Kidney glomerular epithelial cell (primary cell): Measurements from ENCODE around the gene LYZL6.

ENCODE experiments used
- DNase-seq: peaks from one replicate; lab custom pipeline; 2025; lab: John Stamatoyannopoulos, UW

Gene LYZL6, protein sequence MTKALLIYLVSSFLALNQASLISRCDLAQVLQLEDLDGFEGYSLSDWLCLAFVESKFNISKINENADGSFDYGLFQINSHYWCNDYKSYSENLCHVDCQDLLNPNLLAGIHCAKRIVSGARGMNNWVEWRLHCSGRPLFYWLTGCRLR

GRCh38 chr17:35943537-35943936 lies at the start of gene LYZL6:
LYZL6 (minus strand) TSS chr17:35943713; CDS start chr17:35939356, 4,357 bp downstream.
- no peak for DNase-seq

DNA sequence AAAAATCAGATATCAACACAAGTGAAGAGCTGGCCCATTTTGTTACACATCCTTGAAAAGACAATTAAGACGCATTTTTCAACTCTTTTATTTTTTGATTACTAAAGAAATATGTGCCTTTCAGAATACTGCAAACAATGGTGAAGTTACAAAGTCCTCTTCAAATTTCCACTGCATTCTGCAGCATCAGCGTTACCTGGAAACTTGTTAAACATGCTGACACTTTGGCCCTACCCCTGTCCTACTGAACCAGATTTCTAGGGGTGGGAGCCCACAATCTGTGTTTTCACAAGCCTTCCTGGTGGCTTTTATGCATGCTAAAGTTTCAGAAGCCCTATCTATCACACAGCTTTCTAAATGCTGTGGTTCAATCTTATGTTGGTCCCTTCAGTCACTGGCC lies 47.6 kb upstream of the LYZL6 start:
- no peak for DNase-seq

GRCh38 chr17:35988164-35988563 lies 44.7 kb upstream of the LYZL6 start:
- no peak for DNase-seq

DNA sequence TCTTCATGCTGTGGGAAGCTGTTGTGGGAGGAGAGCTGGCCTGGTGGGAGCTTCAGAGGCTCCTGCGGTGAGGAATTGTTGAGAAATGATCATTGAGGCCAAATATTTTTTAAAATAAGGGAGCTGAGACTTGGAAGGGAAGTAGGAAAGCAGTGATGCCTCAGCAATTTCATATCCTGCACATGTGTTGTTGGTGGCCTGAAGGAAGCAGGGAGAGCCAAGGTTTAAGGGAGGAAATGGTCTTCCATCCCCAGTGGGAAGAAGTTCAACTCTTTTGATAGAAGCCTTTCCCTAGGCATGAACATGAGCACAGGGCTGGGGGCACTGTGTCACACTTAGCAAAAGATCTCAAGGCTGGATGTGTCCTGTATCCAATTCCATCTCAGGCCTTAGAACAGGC lies 43.1 kb upstream of the LYZL6 start, which contains the start of gene CCL14:
Gene CCL14 (minus strand): TSS at position 87 of the 400 bp plus-strand sequence. CDS start 80 bp downstream, at position 7.
- DNase-seq = no peak

DNA sequence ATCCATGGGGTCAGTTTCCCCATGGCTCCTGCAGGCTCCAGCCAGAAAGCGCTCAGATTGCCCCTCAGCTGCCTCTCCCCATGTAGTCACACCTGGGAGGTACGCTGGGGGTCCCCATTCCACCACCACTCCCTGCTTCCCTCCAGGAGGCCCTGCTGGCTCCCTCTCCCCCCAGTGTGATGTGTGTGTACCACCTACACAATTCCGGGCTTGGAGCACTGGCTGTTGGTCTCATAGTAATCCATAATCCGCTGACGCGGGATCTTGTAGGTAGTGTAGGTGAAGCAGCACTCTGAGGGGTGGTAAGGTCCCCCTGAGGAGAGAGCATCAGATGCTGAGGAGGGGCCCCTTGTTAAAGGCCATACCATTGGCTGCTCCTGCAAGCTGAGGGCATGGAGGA lies 40.6 kb upstream of the LYZL6 start:
- DNase-seq = no peak

GRCh38 chr17:35982409-35983191 lies 39.1 kb upstream of the LYZL6 start:
- DNase-seq = no peak

DNA sequence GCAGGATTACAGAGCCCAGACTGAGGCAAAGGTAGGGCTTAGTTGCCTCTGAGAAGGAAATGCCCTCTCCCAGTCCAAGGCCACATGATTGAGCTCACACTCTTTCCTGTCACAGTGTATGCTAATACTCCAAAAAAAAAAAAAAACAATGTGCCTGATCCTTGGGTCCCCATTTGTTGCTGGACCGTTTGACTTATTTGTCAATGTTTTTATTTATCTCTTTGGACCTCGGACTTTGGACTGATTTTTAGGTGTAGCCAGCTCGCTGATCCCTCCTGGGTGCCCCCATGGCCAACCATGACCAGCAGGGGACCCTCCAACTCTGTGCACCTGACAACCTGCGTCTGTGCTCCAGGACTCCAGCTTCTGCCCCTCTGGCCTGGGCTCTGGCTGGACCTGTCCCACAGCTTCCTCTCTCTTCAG lies 38.4 kb upstream of the LYZL6 start:
- no peak for DNase-seq

DNA sequence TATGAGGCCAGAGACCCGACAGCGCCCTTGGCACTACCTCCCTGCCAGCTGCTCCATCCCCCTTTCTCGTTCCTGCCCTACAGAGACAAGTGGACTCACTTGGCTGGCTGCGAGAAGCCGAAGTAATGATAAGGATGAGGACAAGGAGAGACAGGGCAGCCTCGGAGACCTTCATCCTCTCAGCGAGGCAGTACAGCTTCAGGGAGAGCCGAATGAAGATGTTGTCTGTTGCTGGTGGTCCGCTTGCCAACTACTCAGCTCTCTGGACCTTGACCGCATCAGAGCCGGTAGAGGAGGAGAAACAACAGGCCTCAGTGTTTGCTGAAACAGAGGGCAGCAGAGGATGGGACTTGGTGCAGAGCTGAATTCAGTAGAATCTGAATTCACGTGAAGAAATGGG lies 37.7 kb upstream of the LYZL6 start, which contains the start of gene CCL16:
Gene CCL16 (minus strand): TSS at position 252 of the 400 bp plus-strand sequence. CDS start 77 bp downstream, at position 175.
- no peak for DNase-seq

DNA sequence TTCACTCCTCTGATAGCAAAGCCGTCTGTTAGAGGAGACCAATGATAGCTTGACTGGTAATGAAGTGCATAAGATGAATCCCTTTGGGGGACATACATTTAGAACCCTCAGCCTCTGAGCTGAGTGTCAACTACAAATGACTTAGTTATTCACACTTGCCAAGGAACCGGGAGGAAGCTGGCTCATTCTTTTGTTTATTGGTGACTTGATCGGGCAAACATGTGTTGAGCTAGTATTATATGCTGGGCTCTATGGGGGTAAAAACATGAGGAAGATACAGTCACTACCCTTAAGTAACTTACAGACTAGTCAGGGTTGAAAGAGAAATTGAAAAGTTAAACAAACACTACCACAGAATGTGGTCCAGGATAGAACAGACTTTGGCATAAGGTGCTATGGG lies 34.8 kb upstream of the LYZL6 start:
- DNase-seq = no peak

GRCh38 chr17:35977509-35977908 lies 34.0 kb upstream of the LYZL6 start:
- no peak for DNase-seq

DNA sequence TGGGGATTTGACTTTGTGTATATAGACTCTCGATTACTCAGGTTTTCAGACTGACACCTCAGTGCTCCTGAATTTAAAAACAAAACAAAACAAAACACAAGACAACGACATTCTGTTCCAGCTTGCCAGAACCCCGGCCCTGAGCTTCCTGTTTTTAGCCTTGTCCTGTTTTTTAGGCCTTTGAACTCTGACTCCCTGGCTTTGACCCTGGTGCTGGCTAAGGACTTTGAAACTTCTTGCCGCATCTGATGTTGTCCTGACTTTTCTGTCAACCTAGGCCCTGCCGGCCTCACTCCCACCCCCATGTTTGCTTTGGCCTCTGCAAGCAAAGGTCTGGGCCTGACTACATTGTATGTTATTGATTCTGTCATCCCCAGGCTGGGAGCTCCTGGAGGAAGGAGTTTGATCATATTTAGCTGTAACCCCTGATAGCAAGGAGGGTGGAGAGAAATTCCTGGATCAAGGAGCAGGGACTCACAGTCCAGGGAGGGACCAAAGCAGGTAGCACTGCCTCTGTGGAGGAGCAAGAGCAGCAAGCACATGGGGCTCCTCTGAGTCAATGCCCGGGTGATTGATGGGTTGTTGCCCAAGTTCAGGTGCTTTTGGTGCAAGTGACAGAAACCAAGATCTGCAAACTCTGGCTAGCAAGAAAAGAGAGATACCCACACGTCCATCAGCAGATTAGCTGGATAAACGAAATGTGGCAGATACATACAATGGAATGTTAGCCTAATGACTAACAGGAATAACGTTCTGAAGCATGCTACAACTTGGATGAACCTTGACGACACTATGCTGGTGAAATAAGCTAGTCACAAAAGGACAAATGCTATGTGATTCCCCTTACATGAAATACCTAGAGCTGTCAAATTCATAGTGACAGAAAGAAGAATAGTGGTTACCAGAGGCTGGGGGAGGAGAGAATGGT lies 30.1 kb upstream of the LYZL6 start:
- DNase-seq = peak; percentile 18

DNA sequence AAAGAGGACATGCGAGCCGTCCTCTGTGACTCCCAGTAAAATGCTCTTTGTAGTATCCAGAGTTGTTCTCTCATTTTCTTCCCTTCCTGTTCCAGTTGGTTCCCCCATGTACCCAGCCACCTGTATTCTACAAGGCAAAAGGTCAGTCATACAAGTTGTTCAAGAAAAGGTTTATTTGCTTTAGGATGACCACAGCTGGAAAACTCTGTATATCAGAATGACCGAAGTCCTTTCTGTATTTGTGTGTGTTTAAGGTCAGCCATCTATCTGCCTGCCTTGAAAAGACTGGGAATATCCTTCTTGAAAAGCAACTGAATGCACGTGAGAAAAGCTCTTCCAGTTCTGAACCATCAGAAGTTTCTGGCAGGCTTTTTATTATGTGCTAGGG lies 29.4 kb upstream of the LYZL6 start:
- DNase-seq = no peak

DNA sequence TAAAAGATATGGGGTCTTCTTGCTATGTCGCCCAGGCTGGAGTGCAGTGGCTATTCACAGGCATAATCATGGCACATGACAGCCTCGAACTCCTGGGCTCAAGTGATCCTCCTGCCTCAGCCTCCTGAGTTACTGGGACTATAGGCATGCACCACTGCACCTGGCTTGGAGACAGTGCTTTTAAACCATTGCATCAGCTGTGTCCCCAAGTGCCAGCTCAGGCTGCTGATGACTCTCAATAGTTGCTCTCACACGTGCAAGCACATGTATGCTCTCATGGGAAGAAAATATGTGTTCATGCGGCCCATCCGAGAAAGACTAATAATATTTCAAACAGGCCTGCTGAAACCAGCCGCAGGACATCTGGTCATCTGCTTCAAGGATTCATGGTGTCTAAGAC lies 29.0 kb upstream of the LYZL6 start:
- no peak for DNase-seq

GRCh38 chr17:35972066-35972465 lies 28.6 kb upstream of the LYZL6 start:
- DNase-seq = no peak

- peak; percentile 56 for DNase-seq
These were observed 26.3 kb upstream of the LYZL6 start for GRCh38 chr17:35969558-35970380.

DNA sequence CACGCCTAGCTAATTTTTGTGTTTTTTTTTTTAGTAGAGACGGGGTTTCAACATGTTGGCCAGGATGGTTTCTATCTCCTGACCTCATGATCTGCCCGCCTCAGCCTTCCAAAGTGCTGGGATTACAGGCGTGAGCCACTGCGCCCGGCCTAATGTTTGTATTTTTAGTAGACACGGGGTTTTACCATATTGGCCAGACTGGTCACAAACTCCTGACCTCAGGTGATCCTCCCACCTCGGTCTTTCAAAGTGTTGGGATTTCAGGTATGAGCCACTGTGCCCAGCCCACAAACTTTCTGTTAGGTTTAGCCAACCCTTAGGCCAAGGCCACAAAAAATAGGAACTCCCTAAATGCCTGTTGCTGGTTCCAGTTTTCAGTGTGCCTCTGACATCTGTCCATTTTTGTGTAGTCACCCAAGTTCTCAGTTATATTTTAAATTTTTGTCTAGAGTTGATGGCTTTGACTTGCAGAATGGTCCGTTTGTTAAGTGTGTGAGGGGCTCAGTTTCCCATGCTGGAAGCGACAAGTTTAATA lies 25.1 kb upstream of the LYZL6 start:
- no peak for DNase-seq

- DNase-seq = no peak
These were observed 21.8 kb upstream of the LYZL6 start for GRCh38 chr17:35965272-35965671.

- DNase-seq = no peak
These were observed 20.1 kb upstream of the LYZL6 start for GRCh38 chr17:35963663-35964062.

GRCh38 chr17:35953720-35954119 lies 10.2 kb upstream of the LYZL6 start:
- no peak for DNase-seq

GRCh38 chr17:35949401-35949800 lies 5.9 kb upstream of the LYZL6 start:
- no peak for DNase-seq

DNA sequence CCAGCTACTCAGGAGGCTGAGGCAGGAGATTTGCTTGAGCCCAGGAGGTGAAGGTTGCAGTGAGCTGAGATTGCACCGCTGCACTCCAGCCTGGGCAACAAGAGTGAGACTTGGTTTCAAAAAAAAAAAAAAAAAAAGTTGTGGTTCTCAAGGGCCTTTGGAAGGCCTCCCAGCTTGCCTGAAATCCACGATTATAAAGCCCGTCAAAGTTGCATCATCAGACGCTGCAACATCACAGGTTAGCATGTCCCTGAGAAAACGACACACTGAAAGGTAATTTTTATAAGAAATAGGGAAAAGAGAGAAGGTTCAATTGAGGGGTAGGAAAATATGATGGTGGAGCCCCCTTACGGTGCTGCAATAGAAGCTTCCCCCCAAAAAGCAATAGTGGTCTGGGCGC lies 4.6 kb upstream of the LYZL6 start:
- no peak for DNase-seq
